ENCODE data around the gene RSRC1.
"Not testable (repeated sequence)": the region's sequence is repeated elsewhere in the genome, so short reads cannot be mapped to it uniquely, and the experiment has no call there.

The RSRC1 gene

GRCh38 chr3:158101335-158102241, 8.3 kb upstream of the RSRC1 start:
- DNase-seq = no peak

DNA sequence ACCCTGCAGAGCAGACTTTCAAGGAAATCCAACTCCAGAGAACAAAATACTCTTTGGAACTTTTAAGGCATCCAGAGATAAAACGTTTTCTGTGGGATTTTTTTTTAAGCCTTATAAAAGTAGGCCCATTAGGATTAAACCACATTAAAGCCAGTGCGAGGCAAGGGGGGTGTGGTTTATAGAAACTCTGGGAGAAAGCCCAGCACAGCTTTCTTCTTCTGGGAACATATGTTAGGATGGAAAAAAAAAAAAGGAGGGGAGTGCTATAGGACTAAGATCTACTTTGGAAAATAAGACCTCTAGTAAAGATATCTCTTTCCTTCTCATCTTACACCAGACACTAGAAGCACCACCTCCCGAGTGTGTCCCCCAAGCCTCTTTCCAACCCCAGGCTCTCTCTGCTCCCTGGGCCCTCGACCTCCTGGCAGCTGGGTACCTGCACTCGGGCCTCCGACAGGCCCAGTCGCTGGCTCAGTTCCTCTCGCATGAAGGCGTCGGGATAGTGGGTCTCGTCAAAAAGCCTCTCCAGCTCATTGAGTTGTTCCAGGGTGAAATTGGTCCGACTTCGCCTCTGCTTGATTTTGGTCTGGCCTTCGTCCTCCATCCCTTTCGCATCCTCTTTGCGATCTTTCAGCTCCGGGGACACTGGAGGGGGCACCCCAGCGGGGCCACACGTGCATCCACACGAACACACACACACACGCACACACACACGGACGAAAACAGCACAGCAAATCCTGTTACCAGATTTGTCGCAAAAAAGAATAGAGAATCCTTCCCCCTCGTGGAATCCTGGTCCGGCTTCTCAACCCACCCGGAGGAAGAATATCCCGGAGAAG, 7.4 kb upstream of the RSRC1 start:
- no peak for DNase-seq

DNA sequence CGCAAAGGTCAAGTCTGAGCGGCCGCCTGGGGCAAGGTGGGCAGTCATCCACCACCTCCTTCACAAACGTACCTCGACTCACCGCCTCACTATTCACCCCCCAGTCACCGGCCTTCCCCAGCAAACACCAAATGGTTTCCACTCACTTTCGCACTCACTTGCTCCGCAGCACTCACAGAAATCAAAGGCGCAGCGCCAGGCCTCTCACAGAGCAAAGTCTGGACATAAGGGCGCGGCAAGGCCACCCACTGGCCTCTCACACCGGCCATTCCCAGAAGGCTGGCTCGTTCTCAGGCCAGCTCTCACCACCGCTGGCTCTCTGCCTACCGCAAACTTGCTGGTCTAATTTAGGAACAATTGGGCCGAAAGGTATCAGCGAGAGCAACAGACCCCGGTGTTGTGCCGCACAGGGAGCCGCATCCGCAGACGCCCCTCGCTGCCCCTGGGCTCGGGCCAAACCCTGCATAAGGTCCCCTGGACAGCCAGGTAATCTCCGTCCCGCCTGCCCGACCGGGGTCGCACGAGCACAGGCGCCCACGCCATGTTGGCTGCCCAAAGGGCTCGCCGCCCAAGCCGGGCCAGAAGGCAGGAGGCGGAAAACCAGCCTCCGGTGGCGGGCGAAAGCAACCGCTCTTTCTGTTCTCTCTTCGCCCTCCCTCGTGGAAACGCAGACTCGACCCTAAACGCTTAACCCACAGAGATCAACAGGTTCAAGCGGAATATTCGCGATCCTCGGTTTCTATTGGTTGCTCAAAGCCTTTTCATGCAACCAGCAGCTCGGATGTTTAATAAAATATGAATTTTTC, 6.6 kb upstream of the RSRC1 start:
- no peak for DNase-seq

DNA sequence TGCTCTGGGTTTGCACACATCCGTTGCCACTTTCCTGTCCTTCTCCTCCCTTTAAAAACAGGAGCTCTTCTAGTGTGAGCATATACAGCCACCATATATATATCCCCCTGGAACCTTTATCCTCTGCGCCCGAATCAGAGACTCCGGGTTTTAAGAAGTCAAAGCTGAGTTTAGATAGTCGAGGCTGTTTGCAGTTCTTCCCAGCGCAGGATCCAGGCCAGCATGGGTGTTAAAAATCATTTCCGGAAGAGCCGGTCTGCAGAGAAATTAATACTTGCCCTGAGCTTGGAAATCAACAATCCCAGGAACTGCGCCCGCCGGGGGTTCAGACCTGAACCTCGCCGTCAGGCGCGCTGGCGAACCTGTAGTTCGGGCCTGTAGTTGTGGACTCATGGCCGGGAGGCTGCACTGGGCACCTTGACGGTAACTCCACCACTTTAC, 6.0 kb upstream of the RSRC1 start:
- no peak for DNase-seq

GRCh38 chr3:158104431-158104921, 5.4 kb upstream of the RSRC1 start:
- DNase-seq = no peak

- no peak for DNase-seq
Measured at GRCh38 chr3:158105119-158105709, 4.7 kb upstream of the RSRC1 start.

- DNase-seq = no peak
Measured at GRCh38 chr3:158105710-158106253, 4.1 kb upstream of the RSRC1 start.

- no peak for DNase-seq
Measured at GRCh38 chr3:158106766-158107471, 3.0 kb upstream of the RSRC1 start.

DNA sequence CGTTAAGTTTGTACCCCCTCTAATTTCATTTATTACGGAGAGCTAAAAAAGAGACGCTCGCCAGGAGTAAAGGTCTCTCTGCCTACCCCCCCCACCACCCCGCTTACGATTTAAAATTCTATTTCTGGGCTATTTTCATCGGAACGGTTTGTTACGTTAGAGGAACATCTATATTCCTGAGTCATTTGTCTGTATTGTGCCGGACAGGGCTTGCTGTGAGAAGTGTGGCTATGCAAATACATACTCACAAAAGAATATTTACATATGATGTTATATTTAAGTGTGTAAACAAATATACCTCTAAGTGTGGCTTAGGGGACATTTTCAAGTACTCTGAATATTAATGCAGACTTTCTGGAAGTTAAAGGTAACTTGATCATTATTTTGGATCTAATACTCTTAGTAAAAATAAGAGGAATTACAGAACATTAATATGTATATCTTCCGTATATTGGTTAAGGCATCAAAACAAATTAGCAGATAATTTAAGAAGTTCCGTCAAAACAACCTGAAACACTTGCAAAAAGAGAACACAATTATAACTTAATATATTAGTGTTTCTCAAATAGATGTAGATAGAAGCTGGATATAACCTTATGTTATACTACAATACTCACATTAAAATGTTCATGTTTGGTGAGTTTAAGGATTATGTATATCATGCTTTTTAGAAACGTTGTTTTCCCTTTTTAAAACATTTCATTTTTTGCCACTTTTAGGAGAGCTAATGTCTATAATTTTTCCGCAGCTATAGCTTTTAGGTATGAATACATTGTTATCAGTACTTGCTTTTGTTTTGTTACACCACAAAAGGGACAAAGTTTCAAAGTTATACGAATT, 2.1 kb upstream of the RSRC1 start:
- no peak for DNase-seq

GRCh38 chr3:158108445-158108985, 1.4 kb upstream of the RSRC1 start:
- DNase-seq = no peak

DNA sequence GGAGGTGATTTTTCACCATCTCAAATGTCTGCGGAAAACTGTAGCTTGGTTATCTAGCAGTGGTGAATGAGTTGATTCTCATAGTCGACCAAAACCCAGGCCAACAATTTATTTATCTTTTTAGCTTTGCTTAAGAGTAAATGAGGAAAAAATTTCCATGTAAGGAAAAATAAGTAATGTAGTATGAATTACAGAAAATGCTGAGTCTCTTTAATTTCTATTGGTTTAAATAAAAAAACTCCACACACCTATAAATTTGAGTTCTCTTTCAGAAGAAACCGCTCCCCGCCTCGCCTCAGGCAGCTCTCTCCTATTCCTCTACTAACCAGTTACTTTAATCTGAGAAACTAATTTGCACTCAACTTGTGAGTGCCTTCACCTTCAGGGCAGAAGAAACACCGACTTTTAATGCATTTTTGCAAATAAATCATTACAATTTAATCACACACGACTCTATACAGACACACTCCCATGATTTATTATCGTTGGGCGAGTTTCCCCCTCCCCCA, 540 bp upstream of the RSRC1 start:
- DNase-seq = no peak

GRCh38 chr3:158110658-158111018, 749 bp downstream of the RSRC1 start:
- DNase-seq = no peak

- no peak for DNase-seq
Measured at GRCh38 chr3:158111861-158112260, 2.0 kb downstream of the RSRC1 start.

DNA sequence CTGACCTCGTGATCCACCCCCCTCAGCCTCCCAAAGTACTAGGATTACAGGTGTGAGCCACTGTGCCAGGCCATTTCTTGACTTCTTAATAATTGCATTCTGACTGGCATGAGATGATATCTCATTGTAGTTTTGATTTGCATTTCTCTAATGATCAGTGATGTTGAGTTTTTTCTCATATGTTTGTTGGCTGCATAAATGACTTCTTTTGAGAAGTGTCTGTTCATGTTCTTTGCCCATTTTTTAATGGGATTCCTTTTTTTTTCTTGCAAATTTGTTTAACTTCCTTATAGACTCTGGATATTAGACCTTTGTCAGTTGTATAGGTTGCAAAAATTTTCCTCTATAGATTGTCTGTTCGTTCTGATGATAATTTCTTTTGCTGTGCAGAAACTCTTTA, 3.7 kb downstream of the RSRC1 start:
- not testable (repeated sequence) for DNase-seq

GRCh38 chr3:158120330-158120729, 10.4 kb downstream of the RSRC1 start:
- no peak for DNase-seq

- no peak for DNase-seq
Measured at GRCh38 chr3:158121295-158121694, 11.4 kb downstream of the RSRC1 start.

GRCh38 chr3:158122721-158123120, 12.8 kb downstream of the RSRC1 start:
- DNase-seq = not testable (repeated sequence)

DNA sequence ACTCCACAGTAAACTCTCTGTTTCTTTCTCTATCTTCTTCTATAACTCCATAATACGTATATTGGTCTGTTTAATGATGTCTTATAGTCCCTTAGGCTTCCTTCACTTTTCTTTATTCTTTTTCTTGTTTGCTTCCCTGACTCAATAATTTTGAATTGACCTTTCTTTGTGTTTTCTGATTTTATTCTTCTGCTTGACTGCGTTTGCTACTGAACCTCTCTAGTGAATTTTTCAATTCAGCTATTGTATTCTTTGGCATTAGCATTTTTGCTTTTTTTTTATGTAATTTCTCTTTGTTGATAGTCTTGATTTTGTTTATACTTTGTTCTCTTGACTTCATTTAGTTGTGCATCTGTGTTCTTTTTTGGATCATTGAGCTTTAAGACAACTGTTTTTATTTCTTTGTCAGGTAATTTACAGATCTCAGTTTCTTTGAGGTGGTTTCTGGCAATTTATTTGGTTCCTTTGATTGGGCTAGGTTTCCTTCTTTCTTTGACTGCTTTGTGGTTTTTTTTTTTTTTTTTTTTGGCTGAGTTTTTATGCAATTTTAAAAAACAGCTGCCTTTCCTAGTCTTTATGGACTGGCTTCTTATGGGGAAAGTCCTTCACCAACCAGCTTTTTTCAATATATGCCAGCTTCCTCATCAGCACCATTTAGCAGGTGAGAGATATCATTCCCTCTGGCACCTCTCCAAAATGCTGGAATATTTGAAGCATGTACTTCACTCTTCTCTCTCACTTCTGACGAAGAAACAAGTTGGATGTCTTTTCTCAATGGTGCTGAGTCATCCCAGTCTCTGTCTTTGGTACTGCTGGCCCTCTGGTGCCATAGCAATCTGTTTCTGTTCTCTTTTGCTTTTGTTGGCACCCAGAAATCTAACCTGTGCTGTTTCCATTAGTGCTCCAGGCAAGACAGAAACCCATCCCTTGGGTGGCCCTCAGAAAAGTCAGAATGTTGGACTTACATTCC, 17.6 kb downstream of the RSRC1 start:
- no peak for DNase-seq

- DNase-seq = no peak
Measured at GRCh38 chr3:158128755-158129154, 18.9 kb downstream of the RSRC1 start.
